ENCODE results near the gene FLYWCH1.

The FLYWCH1 gene

GRCh38 chr16:2968368-2968737 is 56.6 kb downstream of the FLYWCH1 start:
- in situ Hi-C loops (cut with MboI; ENCODE audit: low sequenced_read_pairs, unreplicated experiment), result no loop called here
- no peak for DNase-seq (ENCODE audit: low spot score)
- TF ChIP-seq CTCF (IDR thresholded peaks at IDR 0.05; ENCODE audit: borderline replicate concordance, control extremely low read depth, extremely low read depth, insufficient read depth, missing control alignments), result no peak

DNA sequence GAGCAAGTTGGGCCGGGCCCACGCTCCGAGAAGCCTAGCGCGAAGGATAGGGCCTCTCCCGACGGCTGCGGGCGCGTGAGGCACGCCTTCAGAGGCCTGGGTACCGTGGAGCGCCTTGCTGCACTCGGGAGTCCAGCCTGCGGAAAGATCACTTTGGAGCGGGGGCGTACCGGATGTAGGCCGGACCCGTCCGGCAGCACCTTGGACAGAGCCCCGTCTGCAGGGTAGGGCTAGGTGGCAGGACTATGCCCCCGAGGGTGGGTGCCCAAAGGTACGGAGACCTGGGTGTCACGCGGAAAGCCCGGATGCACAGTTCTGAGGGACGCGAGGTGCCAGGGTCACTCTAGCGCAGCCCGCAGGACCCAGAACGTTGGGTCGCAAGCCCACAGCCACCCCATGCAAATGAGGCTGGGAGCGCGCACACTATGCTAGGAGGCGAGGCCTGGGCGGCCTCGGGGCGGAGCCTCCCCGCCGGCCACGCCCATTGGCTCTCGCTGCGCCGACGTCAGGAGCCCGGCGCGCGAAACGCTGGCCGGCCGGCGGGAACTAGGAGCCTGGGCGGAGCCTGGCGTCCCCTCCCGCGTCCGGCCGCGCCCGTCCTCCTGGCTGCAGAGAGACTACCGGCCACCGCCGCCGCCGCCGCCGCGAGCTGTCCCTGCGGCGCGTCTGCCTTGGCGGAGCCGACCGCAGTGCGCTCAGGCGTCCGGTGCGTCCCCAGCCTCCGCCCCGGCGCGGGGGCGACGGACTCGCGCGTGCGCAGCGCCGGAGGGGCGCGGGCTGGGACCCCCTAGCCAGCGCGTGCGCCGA is 57.2 kb downstream of the FLYWCH1 start, which contains the start of gene PAQR4:
Gene PAQR4, plus strand, starts transcription at position 611 of the 807 bp plus-strand sequence. CDS start 327 bp downstream, outside the sequence.
- TF ChIP-seq CTCF (IDR thresholded peaks at IDR 0.05; ENCODE audit: borderline replicate concordance, control extremely low read depth, extremely low read depth, insufficient read depth, missing control alignments), result no peak
- peak; percentile 98 for DNase-seq (ENCODE audit: low spot score)
- in situ Hi-C loops (cut with MboI; ENCODE audit: low sequenced_read_pairs, unreplicated experiment), result no loop called here

GRCh38 chr16:2969545-2970521 is 58.1 kb downstream of the FLYWCH1 start:
- peak; percentile 92 for DNase-seq (ENCODE audit: low spot score)
- TF ChIP-seq CTCF (IDR thresholded peaks at IDR 0.05; ENCODE audit: borderline replicate concordance, control extremely low read depth, extremely low read depth, insufficient read depth, missing control alignments), result peak; percentile 62
- in situ Hi-C loops (cut with MboI; ENCODE audit: low sequenced_read_pairs, unreplicated experiment), result no loop called here

GRCh38 chr16:2970563-2970962 is 58.8 kb downstream of the FLYWCH1 start:
- in situ Hi-C loops (cut with MboI; ENCODE audit: low sequenced_read_pairs, unreplicated experiment), result no loop called here
- no peak for DNase-seq (ENCODE audit: low spot score)
- no peak for TF ChIP-seq CTCF (IDR thresholded peaks at IDR 0.05; ENCODE audit: borderline replicate concordance, control extremely low read depth, extremely low read depth, insufficient read depth, missing control alignments)

- TF ChIP-seq CTCF (IDR thresholded peaks at IDR 0.05; ENCODE audit: borderline replicate concordance, control extremely low read depth, extremely low read depth, insufficient read depth, missing control alignments), result no peak
- in situ Hi-C loops (cut with MboI; ENCODE audit: low sequenced_read_pairs, unreplicated experiment), result no loop called here
- no peak for DNase-seq (ENCODE audit: low spot score)
These were observed 59.6 kb downstream of the FLYWCH1 start for GRCh38 chr16:2971134-2971984.
